Left hindlimb (tissue), 1 donor: Measurements from ENCODE around the gene PTPRM.

Experiments used
- DNase-seq: peaks from one replicate; pipeline ENCODE4 v3.0.0-alpha.2; 2018

PTPRM gene

GRCh38 chr18:8455661-8456614 is 888.8 kb downstream of the PTPRM start:
- no peak for DNase-seq
